Activated effector memory CD4-positive, alpha-beta T cell treated with Interleukin-2 at 50 U/mL for 16 hours (primary cell): ENCODE measurements around the gene GRIP1.

ENCODE experiments used
- DNase-seq: peaks from one replicate; pipeline ENCODE4 v3.0.0-alpha.2; 2020

GRIP1 gene

DNA sequence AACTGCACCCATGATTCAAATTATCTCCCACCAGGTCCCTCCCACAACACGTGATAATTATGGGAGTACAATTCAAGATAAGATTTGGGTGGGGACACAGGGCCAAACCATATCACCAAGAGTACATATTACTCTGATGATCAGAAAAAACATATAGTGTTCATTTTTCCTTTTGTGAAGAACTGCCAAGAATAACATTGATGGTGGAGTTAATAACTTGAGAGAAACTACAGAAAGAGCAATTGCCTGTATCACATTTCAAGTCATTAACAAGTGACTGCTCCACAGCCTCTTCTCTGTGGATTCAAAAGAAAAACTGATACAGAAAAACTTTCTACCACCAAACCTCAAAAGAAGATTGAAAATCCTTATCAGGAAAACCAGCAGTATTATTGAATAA lies 34.7 kb downstream of the GRIP1 start:
- DNase-seq: no peak

DNA sequence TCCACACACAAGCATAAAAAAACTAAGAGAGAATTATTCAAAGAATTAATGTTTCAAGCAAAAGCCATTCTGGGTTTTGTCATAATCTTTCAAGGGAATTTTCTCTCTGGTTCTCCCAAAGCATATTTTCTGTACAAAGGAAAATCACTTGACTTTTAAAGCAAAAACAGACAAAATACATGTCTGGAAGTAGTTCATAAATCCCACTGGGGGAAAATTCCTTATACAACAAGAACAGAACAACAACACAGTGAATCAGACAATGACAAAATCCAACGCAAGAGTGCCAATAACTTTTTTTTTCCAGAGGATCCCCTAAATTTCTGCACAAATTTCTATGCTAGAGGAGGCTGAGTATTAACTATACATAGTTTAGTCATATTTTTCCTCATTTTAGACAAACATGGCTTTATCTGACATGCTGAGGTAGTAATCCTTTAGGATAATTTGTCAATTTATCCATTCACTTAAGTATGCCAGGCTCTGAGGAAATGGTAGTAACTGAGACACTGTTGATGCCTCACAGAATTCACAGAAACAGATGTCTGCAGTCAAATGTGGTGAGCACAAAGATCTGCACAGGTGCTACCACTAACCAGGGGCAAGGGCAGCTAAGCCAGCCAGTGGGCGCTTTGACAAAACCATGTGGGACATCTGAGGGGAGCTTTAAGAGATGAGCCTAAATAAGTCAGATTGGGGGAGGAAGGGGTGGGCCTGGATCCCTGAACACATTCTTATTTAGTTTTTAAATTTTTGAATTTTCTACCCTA lies 38.0 kb downstream of the GRIP1 start:
- DNase-seq: no peak

DNA sequence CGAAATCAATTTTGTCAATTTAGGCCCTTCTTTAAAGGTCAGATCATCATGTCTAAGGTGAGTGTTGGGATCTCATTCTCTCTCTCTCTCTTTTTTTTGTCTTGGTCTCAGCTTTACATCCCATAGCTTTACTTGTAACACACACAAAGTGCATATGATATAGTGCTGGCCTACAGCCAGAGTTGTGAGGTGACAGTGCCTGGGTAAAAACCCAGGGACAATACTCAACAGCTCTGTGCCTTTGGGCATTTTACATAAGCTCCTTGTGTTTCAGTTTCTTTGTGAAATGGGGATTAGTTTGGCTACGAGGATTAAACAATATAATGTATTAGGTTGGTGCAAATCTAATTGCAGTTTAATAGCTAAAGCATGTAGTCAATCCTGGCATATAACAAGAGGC lies 40.2 kb downstream of the GRIP1 start:
- no peak for DNase-seq

DNA sequence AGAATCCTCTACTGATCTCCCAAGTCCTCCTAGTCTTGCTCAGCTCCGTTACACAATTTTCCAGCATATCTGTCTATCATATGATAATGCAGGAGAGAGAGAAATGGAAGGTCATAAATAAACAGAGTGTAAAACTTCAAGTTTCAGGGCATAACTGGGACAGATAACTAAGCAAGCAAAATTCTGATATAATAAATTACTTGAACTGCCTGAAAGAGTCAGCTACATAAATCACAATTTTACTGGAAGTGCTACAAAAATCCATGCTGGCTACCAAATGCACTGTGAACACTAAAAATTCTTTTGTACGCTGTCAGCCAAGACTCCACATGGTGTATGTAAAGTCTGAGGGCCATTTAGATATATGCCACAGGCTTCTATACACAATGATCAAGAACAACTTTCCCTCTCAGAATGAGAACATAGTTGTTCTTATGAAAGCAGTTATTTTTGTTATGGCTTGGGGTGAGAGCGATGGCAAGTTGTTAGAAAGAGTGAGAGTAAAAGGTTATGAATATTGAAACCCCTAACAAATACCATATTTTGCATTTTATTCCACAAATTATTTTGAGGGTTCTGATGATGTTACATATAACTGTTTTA lies 41.1 kb downstream of the GRIP1 start:
- DNase-seq: no peak

DNA sequence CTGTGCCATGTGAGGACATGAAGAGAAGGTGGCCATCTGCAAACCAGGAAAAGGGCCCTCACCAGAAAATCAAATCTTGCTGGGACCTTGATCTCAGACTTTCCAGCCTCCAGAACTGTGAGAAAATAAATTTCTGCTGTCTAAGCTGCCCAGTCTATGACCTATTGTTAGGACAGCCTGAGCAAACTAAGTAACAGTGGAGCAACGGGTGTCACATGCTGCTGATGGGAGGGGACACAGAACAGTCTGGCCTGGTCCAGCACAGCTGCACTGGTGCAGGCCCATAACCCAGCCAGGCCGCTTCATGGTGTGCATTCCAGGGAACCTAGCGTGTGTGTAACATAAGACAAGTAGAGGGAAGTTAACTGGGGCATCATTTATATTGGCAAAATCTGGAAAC lies 42.1 kb downstream of the GRIP1 start:
- DNase-seq: no peak

DNA sequence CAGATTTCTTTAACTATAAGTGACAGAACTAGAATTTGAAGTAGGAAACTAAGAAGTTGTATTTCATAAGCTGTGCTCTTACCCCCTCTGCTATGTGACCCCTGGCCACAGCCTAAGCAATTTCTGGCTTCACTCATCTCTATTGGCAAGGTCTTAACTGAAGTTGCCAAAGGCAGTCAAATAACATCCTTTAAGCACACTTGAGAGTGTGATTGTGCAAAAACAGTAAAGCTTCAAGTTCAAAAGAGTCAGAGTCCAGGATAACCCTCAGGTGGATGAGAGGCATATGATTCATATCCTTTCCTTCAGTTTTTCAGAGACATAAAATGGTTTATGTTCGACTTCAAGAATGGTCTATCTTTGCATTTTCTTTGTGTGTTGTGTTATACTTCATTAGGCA lies 45.2 kb downstream of the GRIP1 start:
- DNase-seq: no peak

DNA sequence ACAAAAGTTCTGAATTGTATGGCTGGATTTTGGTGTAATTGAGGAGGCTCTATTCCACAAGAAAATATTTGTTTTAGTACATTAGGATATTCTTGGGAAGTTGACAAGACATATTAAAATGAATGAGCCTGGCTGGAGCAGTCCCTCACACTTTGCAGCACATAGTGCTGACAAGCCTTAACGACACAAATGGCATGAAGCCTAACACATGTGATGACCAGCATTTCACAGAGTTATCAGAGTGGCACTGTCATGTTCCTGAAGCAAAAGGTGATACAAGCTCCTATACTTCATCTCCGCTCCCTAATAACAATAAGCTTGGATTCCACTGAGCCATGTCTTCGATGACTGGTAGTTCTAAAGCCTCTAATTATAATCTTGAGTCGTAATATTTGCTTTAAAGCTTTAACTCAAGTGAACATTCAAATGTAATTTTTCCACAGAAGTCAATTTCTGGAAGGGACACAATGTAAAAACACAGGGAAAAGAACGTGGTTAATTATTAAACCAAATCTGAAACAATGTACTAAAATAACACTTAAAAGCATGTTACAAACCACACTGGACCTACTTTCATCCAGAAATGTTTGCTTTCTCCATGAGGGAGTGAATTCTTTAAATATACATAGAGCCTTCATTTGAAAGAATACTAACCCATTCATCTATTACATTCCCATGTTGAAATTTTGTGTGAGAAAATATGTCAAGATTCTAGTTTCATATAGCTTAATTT lies 49.6 kb downstream of the GRIP1 start:
- DNase-seq: no peak

DNA sequence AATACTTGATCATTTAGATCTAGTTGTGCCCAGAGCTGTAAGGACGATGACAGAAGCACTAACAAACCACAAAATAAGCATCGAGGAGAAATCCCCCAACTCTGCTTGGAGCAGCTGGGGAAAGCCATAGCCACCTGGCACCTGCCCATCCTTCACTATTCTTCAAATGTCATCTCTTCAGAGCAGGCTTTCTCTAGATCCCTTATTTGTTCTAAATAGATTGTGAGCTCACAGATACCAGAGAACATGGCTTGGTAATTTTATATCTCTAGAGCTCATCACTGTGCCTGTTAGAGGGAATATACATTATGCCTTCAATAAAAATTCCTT lies 50.9 kb downstream of the GRIP1 start:
- DNase-seq: no peak

DNA sequence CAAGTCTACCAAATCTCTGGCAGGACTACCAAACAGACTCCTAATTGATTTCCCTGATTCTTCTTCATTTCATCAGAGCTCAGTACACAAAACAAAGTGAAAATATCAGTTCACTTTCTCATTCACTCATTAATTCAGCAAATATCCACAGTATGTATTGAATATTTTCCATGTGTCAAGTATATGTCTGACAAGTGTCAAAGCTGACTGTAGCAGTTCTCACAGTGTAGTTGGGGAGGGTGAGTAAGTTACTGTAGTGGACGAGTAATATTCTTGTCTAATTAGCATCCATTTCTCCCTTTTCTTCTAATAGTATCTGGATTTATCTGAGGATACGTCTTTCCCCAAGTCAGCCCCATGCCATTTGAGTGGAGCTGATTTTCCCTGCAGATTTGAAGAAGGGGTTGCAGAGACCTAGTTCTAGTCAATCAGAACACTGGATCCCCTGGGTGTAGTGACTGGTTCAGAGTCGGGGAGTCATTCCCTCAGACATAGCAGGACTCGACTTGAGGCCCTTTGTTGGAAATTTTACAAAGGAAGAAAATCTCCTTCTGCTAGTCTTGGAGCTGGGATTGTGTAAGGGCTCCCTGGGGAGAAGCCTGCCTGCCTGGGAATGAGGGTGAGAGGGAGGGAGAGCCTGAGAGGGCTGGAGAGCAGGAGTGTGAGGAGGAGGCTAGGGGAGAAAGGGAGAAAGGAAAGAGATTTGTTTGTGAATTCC lies 51.4 kb downstream of the GRIP1 start:
- DNase-seq: no peak

DNA sequence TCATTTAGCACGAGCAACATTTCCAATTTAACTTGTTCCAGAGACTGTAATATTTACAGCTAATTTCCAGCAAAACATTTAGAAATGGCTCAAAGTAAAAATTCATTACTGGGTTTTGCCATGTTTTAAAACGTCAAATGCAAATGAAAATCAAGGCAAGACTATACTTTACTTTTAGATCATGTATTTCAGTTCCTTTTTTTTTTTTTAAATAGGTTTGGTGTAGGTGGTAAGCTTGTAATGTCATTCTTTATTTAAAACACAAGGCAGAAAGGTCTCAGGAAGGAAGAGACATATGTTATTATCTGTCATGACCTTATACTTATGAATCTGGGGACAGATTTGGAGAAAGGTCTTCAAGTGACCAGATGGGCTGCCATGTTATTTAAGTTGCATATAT lies 54.1 kb downstream of the GRIP1 start:
- DNase-seq: no peak

DNA sequence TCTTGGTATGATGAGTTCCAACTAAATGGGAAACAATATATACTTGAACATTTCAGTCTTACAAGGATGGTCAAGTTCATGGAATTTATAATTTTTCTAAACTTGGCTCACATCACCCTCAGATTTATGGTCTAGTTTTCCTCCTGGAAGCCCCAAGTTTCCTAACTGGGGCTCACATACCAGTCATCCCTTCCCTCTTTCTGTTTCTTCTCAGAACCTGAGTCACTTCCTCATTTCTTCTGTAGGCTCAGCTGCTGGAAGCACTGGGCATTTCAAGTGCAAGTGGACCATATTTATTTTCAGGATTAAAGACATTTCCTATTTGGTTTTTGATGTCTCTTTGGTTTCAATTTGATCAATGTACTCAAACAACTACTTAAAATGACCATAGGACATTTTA lies 55.4 kb downstream of the GRIP1 start:
- DNase-seq: no peak

DNA sequence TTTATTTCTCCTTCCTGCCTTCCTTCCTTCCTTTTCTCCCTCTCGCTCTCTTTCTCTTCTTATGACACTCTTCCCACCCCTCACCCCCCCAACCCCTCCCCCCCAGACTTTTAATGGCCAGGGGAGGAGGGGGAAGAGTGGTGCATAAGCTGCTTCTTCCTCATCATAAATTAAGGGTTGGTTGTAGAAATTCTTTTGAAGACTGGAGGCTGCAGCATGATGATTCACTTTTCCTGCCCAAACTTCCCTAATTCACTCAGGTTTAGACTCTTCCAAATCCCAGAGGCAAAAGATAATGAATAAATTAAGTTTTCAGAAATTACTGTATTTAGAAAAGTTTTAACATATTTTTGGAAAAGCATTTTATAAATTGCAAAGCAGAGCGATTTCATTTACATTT lies 58.2 kb downstream of the GRIP1 start:
- no peak for DNase-seq

DNA sequence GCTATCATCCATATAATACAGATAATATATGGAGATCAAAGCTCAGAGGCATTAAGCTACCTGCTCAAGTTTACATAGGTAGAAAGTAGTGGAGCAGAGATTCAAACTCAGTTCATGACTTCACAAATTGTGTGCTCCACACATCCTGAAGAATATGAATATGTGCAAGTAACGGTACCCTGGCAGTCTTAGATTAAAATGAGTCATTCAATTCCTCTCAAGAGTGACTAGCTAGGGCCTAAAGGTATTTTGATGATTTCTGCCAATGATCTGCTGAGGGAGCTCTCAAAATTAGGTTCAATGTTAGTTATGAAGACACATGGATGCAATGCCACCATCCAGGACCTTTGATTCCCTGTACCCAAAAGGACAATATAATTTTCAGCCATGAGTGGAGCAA lies 58.9 kb downstream of the GRIP1 start:
- no peak for DNase-seq

DNA sequence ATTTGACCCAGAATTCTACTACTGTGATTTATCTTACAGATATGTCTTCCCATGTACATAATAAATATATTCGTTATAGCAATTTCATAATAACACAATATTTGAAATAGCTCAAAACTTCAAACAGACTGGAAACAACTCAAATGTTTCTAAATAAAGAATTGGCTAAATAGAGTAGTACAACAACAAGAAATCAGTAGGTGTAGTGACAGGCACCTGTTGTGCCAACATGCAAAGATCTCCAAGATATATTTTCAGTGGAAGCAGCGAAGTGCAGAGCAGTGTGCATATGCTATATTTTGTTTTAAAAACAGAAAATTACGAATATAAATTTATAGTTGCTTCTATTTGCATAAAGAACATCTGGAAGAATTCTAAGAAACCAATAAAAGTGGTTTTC lies 60.9 kb downstream of the GRIP1 start:
- DNase-seq: no peak

DNA sequence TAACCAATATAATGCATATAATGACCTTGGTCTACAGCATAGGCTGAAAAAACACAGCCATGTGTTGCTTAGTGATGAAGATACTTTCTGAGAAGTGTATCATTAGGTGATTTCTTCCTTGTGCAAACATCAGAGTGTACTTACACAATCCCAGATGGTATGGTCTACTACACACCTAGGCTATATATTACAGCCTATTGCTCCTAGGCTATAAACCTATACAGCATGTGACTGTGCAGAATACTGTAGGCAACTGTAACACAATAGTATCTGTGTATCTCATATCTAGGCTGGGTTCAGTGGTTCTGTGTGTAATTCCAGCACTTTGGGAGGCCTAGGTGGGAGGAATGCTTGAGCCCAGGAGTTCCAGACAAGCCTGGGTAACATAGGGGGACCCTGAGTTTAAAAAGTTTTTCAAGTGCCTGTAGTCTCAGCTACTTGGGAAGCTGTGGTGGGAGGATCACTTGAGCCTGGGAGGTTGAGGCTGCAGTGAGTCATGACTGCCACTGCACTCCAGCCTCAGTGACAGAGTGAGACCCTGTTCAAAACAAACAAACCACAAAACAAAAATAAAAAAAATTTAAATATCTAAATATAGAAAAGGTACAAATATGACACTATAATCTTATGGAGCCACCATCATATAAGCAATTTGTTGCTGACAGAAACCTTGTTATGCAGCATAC lies 66.6 kb downstream of the GRIP1 start:
- no peak for DNase-seq

DNA sequence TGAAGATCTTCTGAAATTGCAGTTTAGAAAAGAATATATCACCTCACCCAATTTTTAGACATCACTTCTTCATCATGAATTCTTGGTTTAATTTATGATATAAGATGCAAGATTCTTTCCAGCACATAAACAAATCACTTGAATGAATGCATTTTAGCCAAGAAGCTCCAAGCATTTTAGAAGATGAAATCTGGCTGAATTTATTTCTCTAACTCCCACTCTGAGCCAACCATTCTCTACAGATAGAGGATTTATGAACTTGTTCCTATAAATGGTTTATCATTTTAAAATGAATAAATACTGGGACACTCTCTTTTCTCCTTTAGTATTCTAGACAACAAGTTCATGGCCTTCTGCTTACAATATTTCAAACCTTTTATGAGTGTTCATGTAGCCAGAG lies 71.7 kb downstream of the GRIP1 start:
- DNase-seq: no peak

DNA sequence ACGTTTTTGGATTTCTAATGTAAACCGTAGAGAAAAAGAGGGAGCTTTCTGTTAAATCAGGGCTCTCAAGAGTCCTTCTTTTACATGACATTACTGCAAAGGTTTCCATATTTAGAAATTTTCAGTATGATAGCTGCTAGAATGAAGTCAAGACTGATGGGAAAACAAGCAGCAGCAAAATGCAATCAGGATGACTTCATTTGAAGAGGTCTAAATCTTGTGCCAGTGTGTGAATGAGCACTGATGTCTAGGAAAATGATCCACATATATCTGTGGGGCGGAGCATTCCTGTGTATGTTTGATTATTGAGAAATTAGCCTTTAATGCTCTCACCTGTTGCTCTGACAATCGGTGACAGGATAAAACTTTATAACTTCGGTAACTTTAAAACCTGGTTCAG lies 73.6 kb downstream of the GRIP1 start:
- no peak for DNase-seq

DNA sequence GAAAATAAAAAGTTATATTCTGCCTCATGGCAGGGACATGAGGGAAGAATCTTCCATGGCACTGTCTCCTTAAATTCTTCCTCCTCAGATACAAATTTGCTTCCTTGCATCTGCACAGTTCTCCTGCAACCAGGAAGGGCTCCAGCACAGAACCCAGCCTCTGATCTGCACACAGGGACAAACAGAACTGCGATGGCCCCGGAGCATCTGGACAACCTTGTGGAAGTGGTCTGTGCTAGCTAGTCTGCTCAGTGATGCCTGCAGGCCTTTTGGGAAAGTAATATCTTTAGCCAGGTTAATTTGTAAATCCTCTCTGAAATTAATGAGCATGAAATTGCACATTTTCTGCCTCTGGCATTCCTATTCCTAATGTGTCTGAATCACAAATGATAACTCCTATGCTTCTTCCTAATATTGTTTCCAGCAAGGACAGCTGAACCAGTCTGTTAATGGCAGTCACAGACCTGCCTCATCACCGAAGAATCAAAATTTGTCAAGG lies 74.8 kb downstream of the GRIP1 start:
- no peak for DNase-seq

DNA sequence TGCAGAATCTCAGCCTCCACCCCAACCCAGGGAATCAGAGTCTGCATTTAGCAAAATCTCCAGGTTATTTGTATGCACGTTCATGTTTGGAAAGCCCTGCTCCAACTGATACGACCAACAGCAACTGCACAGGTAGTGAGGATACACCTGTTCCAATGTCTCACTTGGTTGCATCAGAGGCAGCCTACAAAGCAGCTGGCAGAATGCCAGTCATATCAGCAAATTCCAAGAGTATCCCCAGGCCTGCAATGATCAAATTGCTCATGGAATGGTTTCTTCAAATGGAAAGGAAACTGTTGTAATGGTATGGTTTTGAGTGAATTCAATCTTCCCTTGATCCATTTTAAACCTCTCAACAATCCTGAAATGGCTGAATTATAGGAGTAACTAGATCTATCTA lies 75.4 kb downstream of the GRIP1 start:
- DNase-seq: no peak

DNA sequence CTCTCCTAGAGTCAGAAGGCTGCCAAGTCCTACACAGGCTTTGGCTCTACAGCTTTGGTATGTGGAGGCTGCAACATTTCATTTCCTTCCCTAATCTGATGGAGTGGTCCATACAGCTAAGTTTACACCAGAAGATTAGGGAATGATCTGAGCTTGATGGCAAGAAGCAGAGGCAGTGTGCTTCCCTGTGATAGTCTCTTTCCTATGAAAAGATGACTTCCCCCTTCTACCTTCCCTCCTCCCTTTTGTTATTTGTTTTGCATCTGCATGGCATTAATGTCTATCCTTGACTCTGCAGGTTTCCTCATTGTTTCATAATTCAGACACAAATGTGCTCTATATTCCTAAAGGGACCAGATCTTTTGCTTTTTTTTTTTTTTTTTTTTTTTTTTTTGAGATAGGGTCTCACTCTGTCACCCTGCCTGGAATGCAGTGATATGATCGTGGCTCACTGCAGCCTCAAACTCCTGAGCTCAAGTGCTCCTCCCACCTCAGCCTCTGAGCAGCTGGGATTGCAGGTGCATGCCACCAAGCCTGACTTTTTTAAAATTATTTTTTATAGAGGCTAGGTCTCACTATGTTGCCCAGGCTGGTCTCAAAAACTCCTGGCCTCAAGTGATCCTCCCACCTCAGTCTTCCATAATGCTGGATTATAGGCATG lies 76.3 kb downstream of the GRIP1 start:
- DNase-seq: no peak

DNA sequence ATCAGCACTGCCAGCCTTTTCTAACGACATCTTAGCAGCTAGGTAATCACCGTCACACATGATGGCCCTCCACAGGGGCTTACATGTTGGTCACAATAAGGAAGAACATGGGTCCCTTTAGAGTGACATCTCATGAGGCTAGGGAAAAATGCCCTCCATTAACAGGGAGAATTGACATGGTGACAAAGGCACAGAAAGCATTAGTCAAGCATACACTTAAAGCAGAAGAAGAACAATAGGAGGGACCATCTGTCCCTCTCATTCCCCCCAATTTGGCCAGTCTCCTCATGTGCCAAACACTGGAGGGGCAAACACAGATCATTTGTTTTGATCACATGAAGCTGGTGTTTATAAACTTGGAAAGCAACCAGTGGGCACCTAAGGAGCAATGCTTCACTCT lies 78.0 kb downstream of the GRIP1 start:
- DNase-seq: no peak

DNA sequence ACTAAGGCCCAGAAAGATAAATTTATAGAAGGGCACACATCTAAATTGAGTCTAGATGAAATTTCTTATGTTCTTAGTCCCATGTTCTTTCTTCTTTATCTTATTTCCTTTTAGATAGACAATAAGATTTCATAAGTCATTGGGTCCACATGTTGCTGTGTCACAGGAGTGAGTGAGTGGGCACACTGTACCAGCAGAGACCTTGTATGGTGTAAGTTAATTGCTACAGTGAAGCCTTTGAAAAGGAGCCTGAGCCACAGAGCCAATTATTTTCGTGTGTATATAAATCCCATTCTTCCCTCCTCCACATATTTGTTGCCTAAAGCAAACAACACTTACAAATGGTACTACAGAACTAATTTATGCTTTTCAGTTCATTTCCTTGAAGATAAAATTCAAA lies 79.1 kb downstream of the GRIP1 start:
- DNase-seq: no peak

DNA sequence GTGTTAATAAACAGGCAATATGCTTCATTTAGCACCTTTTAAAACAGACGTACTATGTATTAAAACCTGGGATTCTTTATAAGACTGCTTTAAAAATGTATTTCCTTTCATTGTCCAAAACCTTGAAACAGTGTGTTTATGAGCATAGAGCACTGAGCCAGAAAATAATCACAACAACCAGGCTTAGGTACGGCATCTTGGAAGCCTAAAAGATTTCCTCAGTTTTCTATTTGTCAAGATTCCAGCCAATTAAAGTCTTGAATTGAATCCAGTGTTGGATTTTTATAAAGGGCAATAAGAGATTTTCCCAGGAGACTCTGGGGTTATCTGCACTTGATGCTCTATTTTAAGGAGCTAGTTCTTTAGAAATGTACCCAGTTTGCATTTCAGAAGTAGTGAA lies 80.3 kb downstream of the GRIP1 start:
- DNase-seq: no peak
